Bronchial epithelial cell (primary cell): Measurements from ENCODE around the gene ERFL. TPM values are rescaled to one million over a fixed set of nuclear protein-coding genes. Genes with fewer than 3 reads are reported as not detected.

Experiments
- DNase-seq: peaks from one replicate; pipeline ENCODE4 v3.0.0-alpha.2; 2010; ENCODE audit warnings: low read depth
- FAIRE-seq: peaks from 2 replicates; lab custom pipeline; 2011; peaks lifted over from hg19 to GRCh38; lab: Jason Lieb, UNC
- H3K27me3 ChIP-seq: 2 replicates; pipeline ENCODE4 v1.5.1; 2011; ENCODE audit warnings: low read length; ENCODE audit not compliant: control insufficient read depth, insufficient read depth
- H3K36me3 ChIP-seq: 2 replicates; pipeline ENCODE4 v1.5.1; 2011; ENCODE audit warnings: low read length; ENCODE audit not compliant: control insufficient read depth, insufficient read depth
- H3K4me3 ChIP-seq: 2 replicates; pipeline ENCODE4 v1.5.1; 2011; ENCODE audit warnings: mild to moderate bottlenecking, low read depth, low read length, control low read depth
- total RNA-seq: library from RNA; depleted of rRNA; stranded (reverse); fragments of >200 nt; gene quantifications from 2 replicates; pipeline ENCODE4 v1.2.1, GENCODE V29; 2014
- TF ChIP-seq, protein P1 (sequence below): IDR thresholded peaks from 2 replicates; pipeline ENCODE4 v1.5.1; 2011; ENCODE audit warnings: mild to moderate bottlenecking, moderate library complexity, low read length, control low read depth, inconsistent platforms; ENCODE audit not compliant: insufficient read depth, severe bottlenecking

The ERFL gene
- total RNA-seq, 1 donor from 2014 or later = under 0.01 TPM

DNA sequence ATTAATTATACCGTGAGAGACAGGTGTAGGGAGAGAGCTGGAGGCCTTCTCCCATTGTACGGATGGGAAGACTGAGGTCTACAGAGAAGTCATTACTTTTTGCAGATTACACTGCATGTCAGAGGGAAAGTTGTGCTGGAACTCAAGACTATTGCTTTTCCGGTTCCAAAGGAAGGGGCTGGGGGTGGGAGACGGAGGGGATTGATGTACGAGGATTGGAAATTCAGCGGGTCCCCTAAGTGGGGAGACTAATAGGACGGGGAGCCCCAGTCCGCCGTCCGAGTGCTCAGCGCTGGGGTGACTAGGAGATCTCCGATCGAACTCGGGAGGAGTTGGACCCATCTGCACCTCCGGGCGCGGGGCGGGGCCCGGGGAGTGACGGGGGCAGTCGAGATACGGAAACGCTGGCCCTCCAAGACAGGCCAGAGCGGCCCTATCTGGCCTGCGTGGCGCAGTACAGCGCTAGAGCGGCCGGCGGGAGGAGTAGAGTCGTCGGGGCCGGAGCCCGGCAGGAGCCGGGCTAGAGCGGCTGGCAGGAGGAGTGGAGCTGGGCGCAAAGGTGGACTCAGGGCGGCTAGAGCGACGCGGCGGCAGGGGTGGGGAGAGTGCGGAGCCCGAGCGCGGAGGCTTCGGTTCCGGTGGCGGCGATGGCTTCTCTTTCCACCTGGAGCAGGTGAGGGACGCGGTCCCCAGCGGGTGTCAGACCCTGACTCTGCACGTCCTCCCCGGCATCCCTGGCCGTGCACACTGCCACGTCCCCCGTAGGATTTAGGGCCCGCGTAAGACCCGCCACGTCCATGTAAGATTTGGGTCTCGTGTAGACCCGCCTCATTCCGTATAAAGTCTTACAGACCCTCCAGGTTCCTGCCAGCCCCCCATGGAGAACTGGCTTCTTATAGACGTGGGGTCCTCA, 44.2 kb downstream of the ERFL start:
- H3K36me3 ChIP-seq = peaks cover 4% of the 10 kb centered on the region
- peak overlapping the region; percentile 59 for H3K4me3 ChIP-seq
- FAIRE-seq (no peak), DNase-seq (peak; percentile 86)
- TF ChIP-seq, protein P1, sequence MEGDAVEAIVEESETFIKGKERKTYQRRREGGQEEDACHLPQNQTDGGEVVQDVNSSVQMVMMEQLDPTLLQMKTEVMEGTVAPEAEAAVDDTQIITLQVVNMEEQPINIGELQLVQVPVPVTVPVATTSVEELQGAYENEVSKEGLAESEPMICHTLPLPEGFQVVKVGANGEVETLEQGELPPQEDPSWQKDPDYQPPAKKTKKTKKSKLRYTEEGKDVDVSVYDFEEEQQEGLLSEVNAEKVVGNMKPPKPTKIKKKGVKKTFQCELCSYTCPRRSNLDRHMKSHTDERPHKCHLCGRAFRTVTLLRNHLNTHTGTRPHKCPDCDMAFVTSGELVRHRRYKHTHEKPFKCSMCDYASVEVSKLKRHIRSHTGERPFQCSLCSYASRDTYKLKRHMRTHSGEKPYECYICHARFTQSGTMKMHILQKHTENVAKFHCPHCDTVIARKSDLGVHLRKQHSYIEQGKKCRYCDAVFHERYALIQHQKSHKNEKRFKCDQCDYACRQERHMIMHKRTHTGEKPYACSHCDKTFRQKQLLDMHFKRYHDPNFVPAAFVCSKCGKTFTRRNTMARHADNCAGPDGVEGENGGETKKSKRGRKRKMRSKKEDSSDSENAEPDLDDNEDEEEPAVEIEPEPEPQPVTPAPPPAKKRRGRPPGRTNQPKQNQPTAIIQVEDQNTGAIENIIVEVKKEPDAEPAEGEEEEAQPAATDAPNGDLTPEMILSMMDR = no peak
- H3K27me3 ChIP-seq = no peaks in the 10 kb centered on the region

DNA sequence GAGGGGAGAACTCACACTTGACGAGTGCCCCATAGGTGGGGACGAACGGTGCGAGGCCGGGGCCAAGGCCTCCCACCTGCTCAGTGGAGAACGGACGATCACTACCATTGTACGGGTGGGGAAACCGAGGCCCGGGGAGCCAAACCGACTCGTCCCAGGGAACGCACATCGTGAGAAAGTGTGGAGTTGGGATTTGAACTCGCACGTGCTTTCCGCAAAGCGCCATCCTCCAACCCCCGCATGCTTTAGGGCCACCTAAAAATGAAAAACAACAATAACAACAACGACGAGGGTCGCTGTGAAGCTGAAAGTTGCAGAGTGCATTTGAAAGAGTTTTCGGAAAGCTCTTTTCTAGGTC, 44.8 kb downstream of the ERFL start:
- TF ChIP-seq, protein P1 = no peak
- peak overlapping the region; percentile 59 for H3K4me3 ChIP-seq
- FAIRE-seq = no peak

DNA sequence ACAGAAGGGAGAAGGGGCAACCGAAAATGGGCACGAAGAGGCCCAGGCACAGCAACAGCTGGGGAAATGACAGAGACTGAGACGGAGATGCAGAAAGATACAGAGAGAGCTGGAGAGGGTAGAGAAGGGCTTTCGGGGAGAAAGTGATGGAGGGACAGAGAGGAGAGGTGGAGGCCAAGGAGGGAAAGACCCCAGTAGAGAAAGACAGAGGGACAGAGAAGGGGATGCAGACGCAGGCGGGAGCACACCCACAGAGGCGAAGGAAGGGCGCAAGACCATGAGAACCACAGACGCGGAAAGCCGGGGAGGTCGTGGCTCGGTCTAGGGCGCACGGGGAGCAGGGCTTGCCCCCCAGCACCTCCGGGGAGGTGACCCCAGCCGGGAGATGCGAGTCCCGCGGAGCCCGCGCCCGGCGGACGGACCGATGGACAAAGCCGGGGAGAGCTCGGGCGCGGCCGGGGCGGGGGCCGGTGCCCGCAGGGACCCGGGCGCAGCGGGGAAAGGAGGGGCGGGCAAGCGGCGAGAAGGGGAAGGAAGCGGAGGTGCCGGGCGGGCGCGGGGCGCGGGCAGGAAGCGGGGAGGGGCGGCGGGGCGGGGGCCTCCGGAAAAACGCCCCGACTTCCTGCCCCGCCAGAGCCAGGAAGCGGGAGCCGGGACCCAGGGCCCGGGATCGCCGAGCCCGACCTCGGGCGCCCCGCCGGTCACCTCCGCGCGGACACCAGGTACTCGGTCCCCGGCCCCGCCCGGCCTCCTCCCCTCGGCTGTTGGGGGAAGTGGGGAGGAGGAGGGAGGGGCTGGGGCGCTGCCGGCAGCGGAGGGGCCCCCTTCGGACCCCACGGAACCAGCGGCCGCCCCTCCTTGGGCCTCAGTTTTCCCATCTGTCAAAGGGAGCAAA, 45.4 kb downstream of the ERFL start, which contains the start of gene ARHGEF1:
Gene ARHGEF1, plus strand, starts transcription at position 617 of the 895 bp plus-strand sequence. CDS start 4,899 bp downstream, outside the sequence.
- DNase-seq (no peak), FAIRE-seq (no peak)
- no peaks in the 10 kb centered on the region for H3K27me3 ChIP-seq
- TF ChIP-seq, protein P1 = no peak
- H3K4me3 ChIP-seq = peak within 1 kb of the TSS; percentile 59
- no peaks in the 10 kb centered on the region for H3K36me3 ChIP-seq

More for the DNA sequence above, 44.8 kb downstream of the ERFL start:
- Histone ChIP-seq H3K36me3 (peaks cover 1% of the 10 kb centered on the region), H3K27me3 (no peaks in the 10 kb centered on the region)
- DNase-seq = no peak

DNA sequence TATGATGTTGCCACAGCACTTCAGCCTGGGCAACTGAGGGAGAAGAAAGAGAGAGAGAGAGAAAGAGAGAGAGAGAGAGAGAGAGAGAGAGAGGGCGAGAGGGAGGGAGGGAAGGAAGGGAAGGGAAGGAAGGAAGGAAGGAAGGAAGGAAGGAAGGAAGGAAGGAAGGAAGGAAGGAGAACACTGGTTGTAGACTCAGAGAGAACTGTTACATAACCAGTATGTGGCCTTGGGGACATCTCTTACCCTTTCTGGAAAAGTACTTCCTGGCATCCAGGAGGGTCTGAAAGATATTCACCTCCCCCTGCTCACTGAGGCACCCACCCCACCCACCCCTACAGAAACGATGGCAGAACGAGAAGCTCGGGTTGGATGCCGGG, 47.9 kb downstream of the ERFL start:
- H3K27me3 ChIP-seq = no peaks in the 10 kb centered on the region
- no peak overlapping the region for H3K4me3 ChIP-seq
- DNase-seq = no peak
- FAIRE-seq = peak; percentile 23
- TF ChIP-seq, protein P1 = no peak
- H3K36me3 ChIP-seq = no peaks in the 10 kb centered on the region

DNA sequence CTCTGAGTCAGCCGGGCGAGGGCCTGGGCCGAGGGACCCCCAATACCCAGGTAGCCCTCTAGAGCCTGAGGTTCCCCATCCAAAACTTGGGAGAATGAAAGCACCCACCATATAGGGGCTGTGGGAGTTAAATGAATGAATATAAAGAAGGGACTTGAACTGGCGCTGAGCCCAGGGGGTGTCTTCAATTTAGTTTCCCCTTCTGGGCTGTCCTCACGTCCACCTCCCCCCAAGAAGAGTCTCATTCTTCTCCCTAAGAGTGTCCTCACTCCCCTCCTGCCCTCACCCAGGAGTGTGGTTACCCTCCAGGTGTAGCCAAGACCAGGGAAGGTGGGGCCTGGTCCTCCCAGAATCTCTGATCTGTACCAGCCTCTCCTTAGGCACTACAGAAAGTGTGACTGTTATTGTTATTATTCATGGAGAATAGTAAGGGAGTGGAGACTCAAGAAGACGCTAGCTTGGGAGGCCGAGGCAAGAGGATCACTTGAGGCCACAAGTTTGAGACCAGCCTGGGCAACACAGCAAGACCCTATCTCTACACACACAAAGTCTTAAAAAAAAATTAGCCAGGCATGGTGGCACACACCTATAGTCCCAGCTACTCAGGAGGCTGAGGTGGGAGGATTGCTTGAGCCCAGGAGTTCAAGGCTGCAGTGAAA, 48.5 kb downstream of the ERFL start:
- FAIRE-seq (no peak), DNase-seq (no peak)
- Histone ChIP-seq H3K36me3 (no peaks in the 10 kb centered on the region), H3K27me3 (no peaks in the 10 kb centered on the region), H3K4me3 (no peak overlapping the region)
- TF ChIP-seq, protein P1 = no peak
